ENCODE data around the gene FOXD4L5. TPM values are rescaled to one million over a fixed set of nuclear protein-coding genes. Genes with fewer than 3 reads are reported as not detected.
"Not testable (repeated sequence)": the region's sequence is repeated elsewhere in the genome, so short reads cannot be mapped to it uniquely, and the experiment has no call there.

FOXD4L5 gene
- total RNA-seq (under 1 TPM; 0.19 to 0.45 TPM), polyA plus RNA-seq (not detected)
- long read RNA-seq, donor 1 = 0 reads
- long read RNA-seq, donor 2 = 0 reads

DNA sequence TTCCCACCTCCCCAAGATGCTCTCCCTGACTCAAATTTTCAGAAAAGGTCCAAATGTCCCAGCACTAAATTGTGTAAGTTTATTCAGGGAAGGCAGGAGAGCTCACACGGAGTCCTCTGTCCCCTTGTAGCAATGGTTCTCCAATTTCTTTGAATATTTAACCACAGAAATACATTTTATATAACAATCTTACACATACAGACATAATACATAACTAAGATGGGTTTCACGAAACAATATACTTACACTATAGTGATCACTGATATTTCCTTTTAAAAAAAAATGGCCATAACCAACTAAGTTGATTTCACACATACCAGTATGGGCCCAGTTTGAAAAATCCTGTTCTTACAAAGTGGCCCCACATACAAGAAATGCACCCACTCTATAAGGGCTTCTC is at the start of gene FOXD4L5:
FOXD4L5 (minus strand) TSS at position 101 of the 400 bp plus-strand sequence. CDS start 832 bp downstream, outside the sequence.
- H3K27ac ChIP-seq (ENCODE audit: low read depth in 1 of 2, low read length in 2 of 2); H3K9me3 ChIP-seq (ENCODE audit: control insufficient read depth, low read length); DNase-seq; H3K4me3 ChIP-seq (ENCODE audit: low read length in 2 of 2); H3K4me1 ChIP-seq (ENCODE audit: control insufficient read depth in 1 of 2, insufficient read depth in 2 of 2, low read length in 2 of 2); H3K36me3 ChIP-seq (ENCODE audit: control insufficient read depth in 1 of 2, insufficient read depth in 2 of 2, low read length in 1 of 2); intact Hi-C loops (cut with DNase I); H3K27me3 ChIP-seq (ENCODE audit: control insufficient read depth in 1 of 2, insufficient read depth in 2 of 2, low read length in 1 of 2); ATAC-seq (ENCODE audit: low FRiP score): not testable (repeated sequence)
- 86 to 92% methylated on average over 1 of the region's 2 CpGs for WGBS, 2 donors

- H3K27ac ChIP-seq (ENCODE audit: low read depth in 1 of 2, low read length in 2 of 2); intact Hi-C loops (cut with DNase I); H3K4me3 ChIP-seq (ENCODE audit: low read length in 2 of 2); H3K36me3 ChIP-seq (ENCODE audit: control insufficient read depth in 1 of 2, insufficient read depth in 2 of 2, low read length in 1 of 2); H3K9me3 ChIP-seq (ENCODE audit: control insufficient read depth, low read length); H3K27me3 ChIP-seq (ENCODE audit: control insufficient read depth in 1 of 2, insufficient read depth in 2 of 2, low read length in 1 of 2); ATAC-seq (ENCODE audit: low FRiP score); H3K4me1 ChIP-seq (ENCODE audit: control insufficient read depth in 1 of 2, insufficient read depth in 2 of 2, low read length in 2 of 2): not testable (repeated sequence)
- WGBS, 2 donors = 14% methylated on average over 14 of the region's 33 CpGs; no CpG with 5 or more reads in 1 of the 2 donors
- peak; percentile 7 to 67 for DNase-seq
These were observed 1.1 kb downstream of the FOXD4L5 start for GRCh38 chr9:65283943-65284342.

GRCh38 chr9:65282976-65283375 is 2.0 kb downstream of the FOXD4L5 start:
- intact Hi-C loops (cut with DNase I); H3K4me1 ChIP-seq (ENCODE audit: control insufficient read depth in 1 of 2, insufficient read depth in 2 of 2, low read length in 2 of 2); H3K27me3 ChIP-seq (ENCODE audit: control insufficient read depth in 1 of 2, insufficient read depth in 2 of 2, low read length in 1 of 2); H3K27ac ChIP-seq (ENCODE audit: low read depth in 1 of 2, low read length in 2 of 2); DNase-seq; H3K9me3 ChIP-seq (ENCODE audit: control insufficient read depth, low read length); H3K36me3 ChIP-seq (ENCODE audit: control insufficient read depth in 1 of 2, insufficient read depth in 2 of 2, low read length in 1 of 2); ATAC-seq (ENCODE audit: low FRiP score); H3K4me3 ChIP-seq (ENCODE audit: low read length in 2 of 2): not testable (repeated sequence)
- WGBS, 2 donors = no CpG with 5 or more reads among the region's 27 CpGs

Measured in aorta (tissue), 5 donors.